GM18511 (cell line): ENCODE data around the gene C1orf198.

Experiments used
- ATAC-seq: cut with Tn5 transposase; IDR thresholded peaks from one replicate; pipeline ENCODE4 v1.9.1; 2021; ENCODE audit warnings: mild to moderate bottlenecking, moderate library complexity; ENCODE audit not compliant: unreplicated experiment

C1orf198 gene

GRCh38 chr1:230814949-230815692, 53.2 kb downstream of the C1orf198 start:
- no peak for ATAC-seq

- ATAC-seq, result no peak
These were observed 55.8 kb downstream of the C1orf198 start for GRCh38 chr1:230812568-230812967.

- no peak for ATAC-seq
These were observed 58.9 kb downstream of the C1orf198 start for GRCh38 chr1:230809256-230809990.

- ATAC-seq, result no peak
These were observed 59.9 kb downstream of the C1orf198 start for GRCh38 chr1:230808281-230808872.

GRCh38 chr1:230807561-230808280, 60.6 kb downstream of the C1orf198 start:
- no peak for ATAC-seq

GRCh38 chr1:230807029-230807428, 61.3 kb downstream of the C1orf198 start:
- no peak for ATAC-seq

GRCh38 chr1:230806552-230806951, 61.8 kb downstream of the C1orf198 start:
- no peak for ATAC-seq

- no peak for ATAC-seq
These were observed 63.9 kb downstream of the C1orf198 start for GRCh38 chr1:230804396-230804795.

- ATAC-seq, result no peak
These were observed 67.2 kb downstream of the C1orf198 start for GRCh38 chr1:230800891-230801840.

GRCh38 chr1:230798491-230798890, 69.8 kb downstream of the C1orf198 start:
- no peak for ATAC-seq

- no peak for ATAC-seq
These were observed 70.4 kb downstream of the C1orf198 start for GRCh38 chr1:230797942-230798365.

- no peak for ATAC-seq
These were observed 70.9 kb downstream of the C1orf198 start for GRCh38 chr1:230797376-230797920.

GRCh38 chr1:230796626-230797025, 71.7 kb downstream of the C1orf198 start:
- ATAC-seq, result no peak

GRCh38 chr1:230794871-230795605, 73.3 kb downstream of the C1orf198 start:
- ATAC-seq, result no peak

GRCh38 chr1:230794431-230794830, 73.9 kb downstream of the C1orf198 start:
- ATAC-seq, result no peak

GRCh38 chr1:230793463-230793745, 74.9 kb downstream of the C1orf198 start:
- no peak for ATAC-seq

- ATAC-seq, result no peak
These were observed 75.4 kb downstream of the C1orf198 start for GRCh38 chr1:230792691-230793462.

- ATAC-seq, result no peak
These were observed 76.2 kb downstream of the C1orf198 start for GRCh38 chr1:230791986-230792564.
